ENCODE data around the gene CNNM1.

- TF ChIP-seq POLR2AphosphoS5 (IDR thresholded peaks at IDR 0.05): no peak
- TF ChIP-seq, protein P1, sequence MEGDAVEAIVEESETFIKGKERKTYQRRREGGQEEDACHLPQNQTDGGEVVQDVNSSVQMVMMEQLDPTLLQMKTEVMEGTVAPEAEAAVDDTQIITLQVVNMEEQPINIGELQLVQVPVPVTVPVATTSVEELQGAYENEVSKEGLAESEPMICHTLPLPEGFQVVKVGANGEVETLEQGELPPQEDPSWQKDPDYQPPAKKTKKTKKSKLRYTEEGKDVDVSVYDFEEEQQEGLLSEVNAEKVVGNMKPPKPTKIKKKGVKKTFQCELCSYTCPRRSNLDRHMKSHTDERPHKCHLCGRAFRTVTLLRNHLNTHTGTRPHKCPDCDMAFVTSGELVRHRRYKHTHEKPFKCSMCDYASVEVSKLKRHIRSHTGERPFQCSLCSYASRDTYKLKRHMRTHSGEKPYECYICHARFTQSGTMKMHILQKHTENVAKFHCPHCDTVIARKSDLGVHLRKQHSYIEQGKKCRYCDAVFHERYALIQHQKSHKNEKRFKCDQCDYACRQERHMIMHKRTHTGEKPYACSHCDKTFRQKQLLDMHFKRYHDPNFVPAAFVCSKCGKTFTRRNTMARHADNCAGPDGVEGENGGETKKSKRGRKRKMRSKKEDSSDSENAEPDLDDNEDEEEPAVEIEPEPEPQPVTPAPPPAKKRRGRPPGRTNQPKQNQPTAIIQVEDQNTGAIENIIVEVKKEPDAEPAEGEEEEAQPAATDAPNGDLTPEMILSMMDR (IDR thresholded peaks at IDR 0.05): no peak
These were observed 10.7 kb upstream of the CNNM1 start for GRCh38 chr10:99318475-99318874.
